ENCODE measurements around the gene KCNQ5.
"Not testable (repeated sequence)": the region's sequence is repeated elsewhere in the genome, so short reads cannot be mapped to it uniquely, and the experiment has no call there.

Gene KCNQ5

GRCh38 chr6:73143551-73143950 is 521.7 kb downstream of the KCNQ5 start:
- no peak for DNase-seq

GRCh38 chr6:73144516-73144915 is 522.7 kb downstream of the KCNQ5 start:
- DNase-seq, result no peak

GRCh38 chr6:73145690-73146089 is 523.8 kb downstream of the KCNQ5 start:
- DNase-seq, result no peak

- DNase-seq, result no peak
These were observed 529.9 kb downstream of the KCNQ5 start for GRCh38 chr6:73151732-73152131.

- no peak for DNase-seq
These were observed 530.7 kb downstream of the KCNQ5 start for GRCh38 chr6:73152556-73152955.

- DNase-seq, result peak; percentile 70
These were observed 531.3 kb downstream of the KCNQ5 start for GRCh38 chr6:73152966-73153757.

- no peak for DNase-seq
These were observed 535.2 kb downstream of the KCNQ5 start for GRCh38 chr6:73156793-73157767.

- DNase-seq, result no peak
These were observed 536.0 kb downstream of the KCNQ5 start for GRCh38 chr6:73157870-73158269.

- no peak for DNase-seq
These were observed 547.2 kb downstream of the KCNQ5 start for GRCh38 chr6:73169111-73169510.

GRCh38 chr6:73169633-73170032 is 547.8 kb downstream of the KCNQ5 start:
- DNase-seq, result no peak

GRCh38 chr6:73174646-73175045 is 552.8 kb downstream of the KCNQ5 start:
- DNase-seq, result no peak

- no peak for DNase-seq
These were observed 554.2 kb downstream of the KCNQ5 start for GRCh38 chr6:73176057-73176456.

- DNase-seq, result no peak
These were observed 555.5 kb downstream of the KCNQ5 start for GRCh38 chr6:73177221-73177944.

GRCh38 chr6:73180076-73180738 is 558.3 kb downstream of the KCNQ5 start:
- peak; percentile 22 for DNase-seq

GRCh38 chr6:73180763-73181619 is 559.1 kb downstream of the KCNQ5 start:
- DNase-seq, result peak; percentile 73

- DNase-seq, result no peak
These were observed 560.2 kb downstream of the KCNQ5 start for GRCh38 chr6:73182021-73182607.

- not testable (repeated sequence) for DNase-seq
These were observed 571.4 kb downstream of the KCNQ5 start for GRCh38 chr6:73193302-73193701.

GRCh38 chr6:73194744-73195143 is 572.9 kb downstream of the KCNQ5 start:
- no peak for DNase-seq

- no peak for DNase-seq
These were observed 578.4 kb downstream of the KCNQ5 start for GRCh38 chr6:73200247-73200646.

- peak; percentile 16 for DNase-seq
These were observed 578.9 kb downstream of the KCNQ5 start for GRCh38 chr6:73200735-73201134.

GRCh38 chr6:73203098-73203497 is 581.2 kb downstream of the KCNQ5 start:
- DNase-seq, result no peak
